AG09319 (cell line): ENCODE results near the gene CRISPLD2.

ENCODE experiments used
- DNase-seq: peaks from one replicate; pipeline ENCODE4 v3.0.0-alpha.2; 2010; ENCODE audit warnings: low read depth; ENCODE audit errors: extremely low read depth
- TF ChIP-seq, protein P1 (sequence below): IDR thresholded peaks from 2 replicates; pipeline ENCODE4 v1.5.1; 2011; ENCODE audit warnings: low read depth, mild to moderate bottlenecking, inconsistent platforms, low read length, moderate library complexity

CRISPLD2 gene

DNA sequence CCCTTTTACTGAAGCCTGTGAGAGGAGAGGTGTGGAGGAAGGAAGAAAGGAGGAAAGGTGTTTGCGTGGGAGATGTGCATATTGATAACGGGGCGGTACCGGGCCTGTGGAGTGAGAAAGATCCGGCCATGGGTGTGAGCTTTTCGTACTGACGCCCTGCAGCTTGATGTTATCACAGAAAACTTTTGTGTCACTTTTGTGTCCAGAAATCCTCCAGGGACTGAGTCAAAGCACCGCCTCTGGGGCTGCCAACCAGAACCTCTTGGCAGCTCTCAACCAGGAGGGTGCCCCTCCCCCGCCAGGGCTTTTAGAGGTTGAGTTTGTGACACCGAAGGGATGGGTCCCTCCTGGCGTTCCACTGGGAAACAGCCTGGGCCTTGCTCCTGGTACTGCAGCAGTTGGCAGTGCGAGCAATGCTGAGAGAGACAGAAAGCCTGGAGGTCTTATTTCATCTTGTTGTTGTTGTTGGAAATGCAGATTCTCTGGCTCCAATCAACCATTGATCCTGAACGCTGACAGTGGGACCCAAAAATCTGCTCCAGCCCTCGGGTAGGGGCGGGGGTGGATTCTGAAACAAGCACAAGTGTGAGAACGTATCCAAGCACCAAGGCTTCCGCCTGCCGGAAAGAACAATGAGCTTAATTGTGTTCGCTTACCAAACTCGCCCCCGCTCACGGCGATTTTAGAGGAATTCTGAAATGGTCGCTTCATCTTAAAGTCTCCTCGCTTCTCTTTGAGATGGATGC lies 65.0 kb downstream of the CRISPLD2 start:
- DNase-seq, result no peak
- TF ChIP-seq, protein P1, sequence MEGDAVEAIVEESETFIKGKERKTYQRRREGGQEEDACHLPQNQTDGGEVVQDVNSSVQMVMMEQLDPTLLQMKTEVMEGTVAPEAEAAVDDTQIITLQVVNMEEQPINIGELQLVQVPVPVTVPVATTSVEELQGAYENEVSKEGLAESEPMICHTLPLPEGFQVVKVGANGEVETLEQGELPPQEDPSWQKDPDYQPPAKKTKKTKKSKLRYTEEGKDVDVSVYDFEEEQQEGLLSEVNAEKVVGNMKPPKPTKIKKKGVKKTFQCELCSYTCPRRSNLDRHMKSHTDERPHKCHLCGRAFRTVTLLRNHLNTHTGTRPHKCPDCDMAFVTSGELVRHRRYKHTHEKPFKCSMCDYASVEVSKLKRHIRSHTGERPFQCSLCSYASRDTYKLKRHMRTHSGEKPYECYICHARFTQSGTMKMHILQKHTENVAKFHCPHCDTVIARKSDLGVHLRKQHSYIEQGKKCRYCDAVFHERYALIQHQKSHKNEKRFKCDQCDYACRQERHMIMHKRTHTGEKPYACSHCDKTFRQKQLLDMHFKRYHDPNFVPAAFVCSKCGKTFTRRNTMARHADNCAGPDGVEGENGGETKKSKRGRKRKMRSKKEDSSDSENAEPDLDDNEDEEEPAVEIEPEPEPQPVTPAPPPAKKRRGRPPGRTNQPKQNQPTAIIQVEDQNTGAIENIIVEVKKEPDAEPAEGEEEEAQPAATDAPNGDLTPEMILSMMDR, result no peak

DNA sequence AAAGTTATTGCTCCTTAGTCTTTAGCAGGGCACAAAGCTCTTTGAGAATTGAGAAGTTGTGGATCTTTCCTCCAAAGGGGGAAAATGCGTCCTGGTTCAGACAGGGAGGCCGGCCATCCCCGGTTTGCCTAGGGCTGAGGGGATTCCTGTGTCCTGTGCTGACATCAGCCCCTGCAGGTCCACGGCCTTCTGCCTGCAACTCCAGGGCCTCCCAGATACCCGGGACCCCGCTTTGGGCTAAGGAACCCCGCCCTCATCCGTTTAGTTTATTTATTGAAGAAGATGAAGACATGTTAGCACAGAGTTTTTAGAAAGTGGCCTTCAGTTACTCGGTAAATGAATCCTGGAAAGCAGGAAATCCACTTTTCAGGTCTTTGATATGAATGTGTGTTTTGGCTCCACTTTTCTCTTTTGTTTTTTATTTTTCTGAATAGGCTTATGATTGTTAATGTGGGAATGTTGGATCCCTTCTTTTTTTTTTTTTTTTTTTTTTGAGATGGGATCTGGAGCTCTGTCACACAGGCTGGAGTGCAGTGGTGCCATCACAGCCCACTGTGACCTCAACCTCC lies 65.6 kb downstream of the CRISPLD2 start:
- DNase-seq, result no peak
- TF ChIP-seq, protein P1, result no peak

DNA sequence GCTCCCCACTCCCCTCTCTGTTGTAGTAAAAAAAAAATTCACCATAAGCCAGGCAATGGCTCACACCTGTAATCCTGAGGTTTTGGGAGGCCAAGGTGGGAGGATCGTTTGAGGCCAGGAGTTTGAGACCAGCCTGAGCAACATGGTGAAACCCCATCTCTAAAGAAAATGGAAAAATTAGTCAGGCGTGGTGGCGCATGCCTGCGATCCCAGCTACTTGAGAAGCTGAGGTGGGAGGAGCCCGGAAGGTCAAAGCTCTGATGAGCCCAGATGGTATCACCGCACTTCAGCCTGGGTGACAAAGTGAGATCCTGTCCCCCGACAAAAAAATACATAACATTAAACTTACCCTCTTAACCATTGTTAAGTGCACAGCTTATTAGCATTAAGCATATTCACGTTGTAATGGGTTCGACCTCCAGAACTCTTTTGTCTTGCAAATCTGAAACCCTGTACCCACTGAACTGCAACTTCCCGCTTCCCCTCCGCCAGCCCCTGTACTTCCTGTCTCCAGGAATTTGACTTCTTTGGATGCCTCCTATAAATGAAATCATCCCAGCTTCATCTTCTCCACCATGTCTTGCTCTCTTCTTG lies 66.8 kb downstream of the CRISPLD2 start:
- no peak for DNase-seq
- TF ChIP-seq, protein P1, result no peak

DNA sequence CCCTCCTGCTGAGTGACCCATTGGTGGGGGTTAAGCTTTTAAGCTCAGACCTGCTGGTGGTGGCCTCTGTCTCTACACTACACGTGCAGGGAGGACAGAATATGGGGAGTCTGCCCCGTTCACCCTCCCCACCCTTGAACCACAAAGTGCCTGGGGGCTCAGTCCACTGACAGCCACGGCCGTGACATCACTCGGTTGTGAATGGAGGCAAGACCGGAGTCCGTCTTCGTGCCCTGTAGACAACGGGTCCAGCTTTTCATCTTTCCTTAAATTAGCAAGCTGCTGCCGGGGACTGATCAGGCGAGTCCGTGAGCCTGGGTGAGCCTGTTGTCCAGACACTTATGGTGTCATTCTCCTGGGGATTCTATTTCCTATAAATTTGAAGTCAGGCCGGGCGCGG lies 67.4 kb downstream of the CRISPLD2 start:
- TF ChIP-seq, protein P1, result no peak
- no peak for DNase-seq

DNA sequence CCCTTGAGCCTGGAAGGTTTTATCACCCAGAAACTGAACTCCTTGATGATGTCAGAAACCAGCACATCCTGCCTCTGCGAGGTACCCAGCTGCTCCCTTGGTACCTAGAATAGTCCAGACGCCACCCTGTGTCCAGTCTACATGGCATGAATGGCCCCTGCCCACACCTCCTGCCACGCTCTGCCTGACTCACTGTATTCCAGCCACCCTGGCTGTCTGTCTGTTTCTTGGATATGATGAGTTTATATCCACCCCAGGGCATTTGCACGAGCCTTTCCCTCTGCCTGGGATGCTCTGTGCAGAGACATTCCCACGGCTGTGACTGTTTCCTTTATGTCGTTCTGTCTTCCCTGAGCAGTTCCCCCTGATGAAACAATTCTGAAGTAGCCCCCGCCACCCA lies 68.7 kb downstream of the CRISPLD2 start:
- TF ChIP-seq, protein P1, result no peak
- DNase-seq, result no peak

DNA sequence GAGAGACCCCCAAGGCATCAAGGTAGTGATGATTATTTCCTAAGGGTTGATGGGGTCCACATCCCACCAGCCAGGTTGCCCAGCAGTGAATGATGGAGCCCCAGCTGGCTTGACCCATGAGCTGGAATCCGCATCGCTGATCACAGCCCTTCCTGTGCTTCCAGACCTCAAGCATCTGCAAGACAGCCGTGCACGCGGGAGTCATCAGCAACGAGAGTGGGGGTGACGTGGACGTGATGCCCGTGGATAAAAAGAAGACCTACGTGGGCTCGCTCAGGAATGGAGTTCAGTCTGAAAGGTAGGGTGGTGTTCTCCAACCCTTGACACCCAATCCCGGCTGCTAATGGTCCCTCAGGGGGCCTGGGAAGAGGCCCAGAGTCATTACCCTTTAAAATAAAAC lies 69.3 kb downstream of the CRISPLD2 start:
- DNase-seq, result no peak
- TF ChIP-seq, protein P1, result no peak

DNA sequence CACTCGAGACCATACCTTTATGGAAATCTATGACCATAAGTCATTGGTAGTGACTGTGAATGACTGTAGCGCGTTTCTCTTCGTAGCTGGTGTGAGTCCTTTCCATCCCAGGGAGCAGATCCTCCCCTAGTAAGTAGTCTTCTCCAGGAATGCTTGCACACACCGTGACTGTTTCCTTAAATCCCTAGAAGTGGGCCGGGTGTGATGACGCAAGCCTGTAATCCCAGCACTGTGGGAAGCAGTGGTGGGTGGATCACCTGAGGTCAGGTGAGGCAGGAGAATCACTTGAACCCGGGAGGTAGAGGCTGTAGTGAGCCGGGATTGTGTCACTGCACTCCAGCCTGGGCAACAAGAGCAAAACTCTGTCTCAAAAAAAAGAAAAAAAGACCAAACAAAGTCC lies 70.6 kb downstream of the CRISPLD2 start:
- TF ChIP-seq, protein P1, result no peak
- no peak for DNase-seq
